HEK293 (cell line): ENCODE results near the gene ZFPM1.

ENCODE experiments used
- CTCF ChIP-seq: fragments of 450-650 bp; formaldehyde crosslinking; IDR thresholded peaks from 2 replicates; pipeline ENCODE4 v1.5.1; 2016; ENCODE audit warnings: missing biosample characterization, missing genetic modification characterization
- RBAK ChIP-seq: fragments of 450-650 bp; formaldehyde crosslinking; IDR thresholded peaks from 2 replicates; pipeline ENCODE4 v1.5.1; 2016; ENCODE audit warnings: missing biosample characterization, missing genetic modification characterization
- SCRT2 ChIP-seq: fragments of 450-650 bp; formaldehyde crosslinking; IDR thresholded peaks from 2 replicates; pipeline ENCODE4 v1.5.1; 2016; ENCODE audit warnings: missing biosample characterization, missing genetic modification characterization
- TSHZ1 ChIP-seq: fragments of 450-650 bp; formaldehyde crosslinking; IDR thresholded peaks from 2 replicates; pipeline ENCODE4 v1.5.1; 2016; ENCODE audit warnings: missing biosample characterization, missing genetic modification characterization, borderline replicate concordance
- ZBTB26 ChIP-seq: fragments of 450-650 bp; formaldehyde crosslinking; optimal IDR thresholded peaks from 2 replicates; pipeline ENCODE3; 2016; ENCODE audit warnings: missing biosample characterization, mild to moderate bottlenecking, missing genetic modification characterization
- ZNF23 ChIP-seq: fragments of 450-650 bp; formaldehyde crosslinking; IDR thresholded peaks from 2 replicates; pipeline ENCODE4 v1.5.1; 2016; ENCODE audit warnings: missing biosample characterization, missing genetic modification characterization, borderline replicate concordance
- ZNF274 ChIP-seq, 2 experiments: fragments of 200-500 bp in 1 of 2; fragments of 450-650 bp in 1 of 2; sonication (Bioruptor generic) in 1 of 2; formaldehyde crosslinking in 1 of 2; IDR thresholded peaks; 2 replicates each; pipeline versions ENCODE4 v1.5.1 to v1.6.1; 2014 to 2016; ENCODE audit warnings: borderline replicate concordance in 1 of 2, inconsistent platforms in 1 of 2, low read length in 1 of 2, missing biosample characterization in 1 of 2, missing genetic modification characterization in 1 of 2
- ZNF747 ChIP-seq: fragments of 450-650 bp; formaldehyde crosslinking; IDR thresholded peaks from 2 replicates; pipeline ENCODE4 v1.5.1; 2016; ENCODE audit warnings: missing biosample characterization, missing genetic modification characterization

GRCh38 chr16:88423448-88423850 lies 29.6 kb upstream of the ZFPM1 start:
- TF ChIP-seq CTCF, result no peak
- TF ChIP-seq ZNF747 (tag by site-specific recombination), result no peak
- TF ChIP-seq SCRT2 (tag by site-specific recombination), result no peak
- no peak for TF ChIP-seq RBAK (tag by site-specific recombination)
- no peak for TF ChIP-seq ZNF23
- no peak for TF ChIP-seq ZNF274 (IDR thresholded peaks at IDR 0.05; ENCODE audit: low read length)
- TF ChIP-seq ZNF274 (tag by site-specific recombination; IDR thresholded peaks at IDR 0.05; ENCODE audit: borderline replicate concordance), result no peak
- TF ChIP-seq TSHZ1 (tag by site-specific recombination), result no peak
- no peak for TF ChIP-seq ZBTB26 (tag by site-specific recombination)
